ENCODE data around the gene HUWE1. TPM values are rescaled to one million over a fixed set of nuclear protein-coding genes. Genes with fewer than 3 reads are reported as not detected.

The HUWE1 gene
- total RNA-seq, 1 donor from 2014 or later, result 130 TPM

GRCh38 chrX:53685711-53686110 lies 808 bp downstream of the HUWE1 start:
- intact Hi-C loops (cut with micrococcal nuclease), result no loop called here
- DNase-seq, result no peak
- H3K36me3 ChIP-seq, result no peaks in the 10 kb centered on the region
- TF ChIP-seq, protein P1, sequence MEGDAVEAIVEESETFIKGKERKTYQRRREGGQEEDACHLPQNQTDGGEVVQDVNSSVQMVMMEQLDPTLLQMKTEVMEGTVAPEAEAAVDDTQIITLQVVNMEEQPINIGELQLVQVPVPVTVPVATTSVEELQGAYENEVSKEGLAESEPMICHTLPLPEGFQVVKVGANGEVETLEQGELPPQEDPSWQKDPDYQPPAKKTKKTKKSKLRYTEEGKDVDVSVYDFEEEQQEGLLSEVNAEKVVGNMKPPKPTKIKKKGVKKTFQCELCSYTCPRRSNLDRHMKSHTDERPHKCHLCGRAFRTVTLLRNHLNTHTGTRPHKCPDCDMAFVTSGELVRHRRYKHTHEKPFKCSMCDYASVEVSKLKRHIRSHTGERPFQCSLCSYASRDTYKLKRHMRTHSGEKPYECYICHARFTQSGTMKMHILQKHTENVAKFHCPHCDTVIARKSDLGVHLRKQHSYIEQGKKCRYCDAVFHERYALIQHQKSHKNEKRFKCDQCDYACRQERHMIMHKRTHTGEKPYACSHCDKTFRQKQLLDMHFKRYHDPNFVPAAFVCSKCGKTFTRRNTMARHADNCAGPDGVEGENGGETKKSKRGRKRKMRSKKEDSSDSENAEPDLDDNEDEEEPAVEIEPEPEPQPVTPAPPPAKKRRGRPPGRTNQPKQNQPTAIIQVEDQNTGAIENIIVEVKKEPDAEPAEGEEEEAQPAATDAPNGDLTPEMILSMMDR (IDR thresholded peaks at IDR 0.05; ENCODE audit: borderline replicate concordance), result no peak
- no peaks in the 10 kb centered on the region for H3K9me3 ChIP-seq (replicated peaks)
- peaks cover 32% of the 10 kb centered on the region for H3K4me1 ChIP-seq
- peak overlapping the region; percentile 92 for H3K27ac ChIP-seq (replicated peaks)
- peak overlapping the region; percentile 77 for H3K4me3 ChIP-seq
- no peaks in the 10 kb centered on the region for H3K27me3 ChIP-seq (ENCODE audit: low read depth)

DNA sequence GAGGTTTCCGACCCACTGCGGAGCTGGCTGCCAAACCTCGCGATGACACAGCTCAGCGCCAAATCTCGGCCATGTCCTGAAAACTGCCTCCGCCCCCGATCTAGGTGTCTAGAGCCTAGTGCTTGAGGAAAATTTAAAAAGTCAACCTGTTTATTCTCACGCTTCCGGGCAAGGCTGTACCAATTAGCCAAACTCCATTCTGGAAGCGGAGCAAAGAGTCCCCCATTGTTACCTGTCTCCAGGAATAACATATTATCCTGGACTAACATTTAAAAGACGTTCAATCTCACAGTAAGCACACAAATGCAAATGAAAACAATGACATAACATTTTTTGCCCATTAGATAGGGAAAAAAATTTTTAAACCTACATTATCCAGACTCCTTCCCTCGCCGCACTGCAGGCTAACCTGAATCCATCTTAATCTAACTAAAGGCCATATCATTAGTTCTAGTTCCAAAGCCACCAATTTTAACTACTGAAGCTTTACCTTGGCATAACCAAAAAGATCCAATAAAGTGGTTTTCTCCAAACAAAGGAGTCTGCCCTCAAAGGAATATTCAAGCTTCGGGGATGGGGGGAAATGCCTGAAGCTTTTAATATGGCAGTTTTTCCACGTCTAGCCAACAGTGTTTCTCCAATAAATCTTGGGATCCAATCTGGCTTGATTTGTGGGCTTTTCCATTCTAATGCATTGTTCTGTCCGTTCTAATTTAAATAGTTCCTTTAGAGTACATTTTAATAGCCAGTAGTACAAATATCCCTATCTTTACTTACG lies 1.9 kb downstream of the HUWE1 start:
- no peaks in the 10 kb centered on the region for H3K9me3 ChIP-seq (replicated peaks)
- peaks cover 32% of the 10 kb centered on the region for H3K4me1 ChIP-seq
- H3K4me3 ChIP-seq, result peak overlapping the region; percentile 77
- TF ChIP-seq, protein P1 (IDR thresholded peaks at IDR 0.05; ENCODE audit: borderline replicate concordance), result no peak
- H3K27me3 ChIP-seq (ENCODE audit: low read depth), result no peaks in the 10 kb centered on the region
- H3K27ac ChIP-seq (replicated peaks), result peak overlapping the region; percentile 88
- peaks cover 4% of the 10 kb centered on the region for H3K36me3 ChIP-seq
- DNase-seq, result no peak
- intact Hi-C loops (cut with micrococcal nuclease), result no loop called here

DNA sequence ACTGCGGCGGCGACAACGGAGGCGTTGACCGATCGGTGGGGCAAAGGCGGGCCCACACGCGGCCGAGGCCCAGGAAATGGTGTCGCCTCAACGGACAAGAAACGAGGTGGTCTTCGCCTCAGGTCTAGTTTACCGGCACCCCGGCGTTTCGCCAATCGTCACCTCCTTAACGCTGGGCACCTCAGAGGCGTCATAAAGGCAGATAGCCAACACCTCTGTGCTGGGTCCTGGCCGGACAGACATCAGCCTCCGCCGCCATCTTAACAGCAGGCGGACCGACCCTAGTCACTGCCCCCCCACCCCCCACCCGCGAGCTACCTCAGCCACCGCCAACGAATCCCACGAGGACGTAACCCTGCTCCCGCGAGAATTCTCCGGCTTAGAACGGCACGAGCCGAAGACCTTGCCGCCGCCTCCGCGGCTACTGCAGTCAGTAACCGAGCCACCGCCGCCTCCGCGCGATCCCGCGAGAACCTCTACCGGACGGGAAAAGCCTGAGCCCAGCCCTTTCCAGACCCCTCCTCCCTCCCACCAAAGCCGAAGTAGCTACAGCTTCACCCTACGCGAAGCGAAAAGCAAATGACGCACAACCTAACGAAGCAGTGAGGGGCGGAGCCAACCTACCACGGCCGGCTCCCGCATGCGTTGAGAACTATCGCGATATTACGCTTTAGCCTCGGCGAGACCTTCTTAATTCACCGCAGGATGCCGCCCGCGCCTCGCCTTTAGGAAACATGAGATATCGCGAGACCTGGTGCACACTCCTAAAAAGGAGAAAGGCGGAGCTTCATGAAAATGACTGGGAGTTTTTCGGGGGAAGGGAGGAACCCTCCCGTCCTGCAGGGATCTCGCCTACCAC lies 2.7 kb downstream of the HUWE1 start:
- H3K27me3 ChIP-seq (ENCODE audit: low read depth), result no peaks in the 10 kb centered on the region
- H3K4me1 ChIP-seq, result peaks cover 35% of the 10 kb centered on the region
- TF ChIP-seq, protein P1 (IDR thresholded peaks at IDR 0.05; ENCODE audit: borderline replicate concordance), result no peak
- peak overlapping the region; percentile 77 for H3K4me3 ChIP-seq
- DNase-seq, result peak; percentile 90
- peak overlapping the region; percentile 88 for H3K27ac ChIP-seq (replicated peaks)
- peaks cover 12% of the 10 kb centered on the region for H3K36me3 ChIP-seq
- no peaks in the 10 kb centered on the region for H3K9me3 ChIP-seq (replicated peaks)
- intact Hi-C loops (cut with micrococcal nuclease), result no loop called here

DNA sequence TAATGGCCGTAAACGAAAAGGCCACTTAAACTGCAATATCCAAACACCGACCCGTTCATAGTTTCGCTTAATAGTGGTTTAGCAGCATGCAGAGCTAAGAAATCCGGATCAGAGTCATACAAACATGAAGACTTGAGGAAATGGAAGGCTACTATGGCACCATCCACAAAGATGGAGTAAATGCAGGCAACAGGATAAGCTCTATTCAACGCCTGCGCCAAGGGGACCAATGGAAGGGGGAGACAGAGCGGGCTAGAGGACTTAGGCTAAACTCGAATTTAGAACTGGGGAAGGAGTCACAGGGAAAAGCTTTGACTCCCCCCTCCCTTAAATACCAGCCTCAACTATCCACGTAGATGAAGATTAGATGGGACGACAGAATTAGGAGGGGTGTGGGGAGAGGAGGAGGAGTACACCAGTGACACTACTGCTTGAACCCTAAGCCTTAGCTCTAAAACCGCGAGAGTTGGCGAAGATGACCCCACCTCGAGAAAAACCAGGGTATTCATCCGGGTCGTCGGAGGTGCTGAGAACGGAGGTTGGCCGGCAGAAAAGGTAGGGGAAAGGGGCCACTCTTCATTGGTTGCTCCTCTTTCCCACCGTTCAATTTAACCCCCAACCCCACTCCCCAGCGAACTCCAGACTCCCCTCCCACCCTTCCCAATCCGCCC lies 3.5 kb downstream of the HUWE1 start:
- peak overlapping the region; percentile 77 for H3K4me3 ChIP-seq
- no peak for DNase-seq
- H3K36me3 ChIP-seq, result peaks cover 17% of the 10 kb centered on the region
- H3K9me3 ChIP-seq (replicated peaks), result no peaks in the 10 kb centered on the region
- peaks cover 43% of the 10 kb centered on the region for H3K4me1 ChIP-seq
- TF ChIP-seq, protein P1 (IDR thresholded peaks at IDR 0.05; ENCODE audit: borderline replicate concordance), result no peak
- H3K27me3 ChIP-seq (ENCODE audit: low read depth), result no peaks in the 10 kb centered on the region
- intact Hi-C loops (cut with micrococcal nuclease), result no loop called here
- peak overlapping the region; percentile 88 for H3K27ac ChIP-seq (replicated peaks)

- Histone ChIP-seq H3K27me3 (ENCODE audit: low read depth) (no peaks in the 10 kb centered on the region), H3K9me3 (replicated peaks) (no peaks in the 10 kb centered on the region), H3K4me1 (peaks cover 53% of the 10 kb centered on the region), H3K36me3 (peaks cover 17% of the 10 kb centered on the region), H3K27ac (replicated peaks) (no peak overlapping the region), H3K4me3 (peak overlapping the region; percentile 77)
- intact Hi-C loops (cut with micrococcal nuclease), result no loop called here
- TF ChIP-seq, protein P1 (IDR thresholded peaks at IDR 0.05; ENCODE audit: borderline replicate concordance), result no peak
- DNase-seq, result no peak
Measured at GRCh38 chrX:53681661-53682060, 4.9 kb downstream of the HUWE1 start.

Data from left ventricle myocardium inferior (tissue), 1 donor.